Naive thymus-derived CD4-positive, alpha-beta T cell (primary cell): Measurements from ENCODE around the gene TNS3. TPM values are rescaled to one million over a fixed set of nuclear protein-coding genes. Genes with fewer than 3 reads are reported as not detected.

Experiments used
- ATAC-seq: fragments of 150-1000 bp; cut with Tn5 transposase; 2 replicates; pipeline ENCODE4 v1.10.0; 2021; ENCODE audit warnings: mild to moderate bottlenecking, moderate library complexity
- CTCF ChIA-PET: fragments of 350-600 bp; sonication (Branson Sonifier 250); formaldehyde crosslinking; loops from one replicate; lab custom pipeline; 2021; ENCODE audit warnings: antibody characterized with exemption; lab: Charles Lee
- POLR2A ChIA-PET: fragments of 350-600 bp; sonication (Branson Sonifier 250); formaldehyde crosslinking; loops from one replicate; lab custom pipeline; 2021; ENCODE audit warnings: antibody characterized with exemption, inconsistent platforms; lab: Charles Lee
- DNase-seq, 9 donors: peaks; one replicate each; pipeline versions ENCODE4 v3.0.0 to v3.0.0-alpha.2; 2020 to 2022; ENCODE audit warnings: mixed read lengths in 1 of 9
- H3K27ac ChIP-seq: one replicate; pipeline ENCODE4 v1.7.0; 2013; ENCODE audit warnings: mild to moderate bottlenecking, low read depth, low read length, moderate library complexity
- H3K27me3 ChIP-seq, 2 donors: one replicate each; pipeline ENCODE4 v1.7.0; 2013; ENCODE audit warnings: low read length in 2 of 2, mild to moderate bottlenecking in 2 of 2, moderate library complexity in 2 of 2; ENCODE audit not compliant: control insufficient read depth in 2 of 2, insufficient read depth in 2 of 2
- H3K36me3 ChIP-seq, 3 experiments: 1 replicate in 2 of 3; 2 replicates in 1 of 3; pipeline ENCODE4 v1.7.0; 2013; ENCODE audit warnings: low read length in 3 of 3, mild to moderate bottlenecking in 3 of 3, moderate library complexity in 1 of 3; ENCODE audit not compliant: insufficient read depth in 3 of 3, control insufficient read depth in 2 of 3
- H3K4me1 ChIP-seq, 2 donors: one replicate each; pipeline ENCODE4 v1.7.0; 2013; ENCODE audit warnings: low read length in 2 of 2, mild to moderate bottlenecking in 2 of 2, moderate library complexity in 1 of 2; ENCODE audit not compliant: control insufficient read depth in 2 of 2, insufficient read depth in 2 of 2
- H3K4me3 ChIP-seq: 2 replicates; pipeline ENCODE4 v1.7.0; 2013; ENCODE audit warnings: mild to moderate bottlenecking, low read length
- H3K9me3 ChIP-seq, 3 experiments: 1 replicate in 2 of 3; 2 replicates in 1 of 3; pipeline ENCODE4 v1.7.0; 2013; ENCODE audit warnings: low read length in 3 of 3; ENCODE audit not compliant: control insufficient read depth in 2 of 3
- H3K27ac Mint-ChIP-seq, 9 donors: one replicate each; pipeline ENCODE4 v1.8.0; 2020 to 2022; ENCODE audit warnings: mixed read lengths in 9 of 9, mild to moderate bottlenecking in 8 of 9, moderate library complexity in 5 of 9, inconsistent platforms in 2 of 9
- H3K27me3 Mint-ChIP-seq, 5 donors: one replicate each; pipeline ENCODE4 v1.8.0; 2021 to 2022; ENCODE audit warnings: mixed read lengths in 5 of 5, mild to moderate bottlenecking in 1 of 5
- H3K36me3 Mint-ChIP-seq, 5 donors: one replicate each; pipeline ENCODE4 v1.8.0; 2020 to 2022; ENCODE audit warnings: mixed read lengths in 5 of 5, mild to moderate bottlenecking in 3 of 5, inconsistent platforms in 1 of 5
- H3K4me1 Mint-ChIP-seq, 7 donors: one replicate each; pipeline ENCODE4 v1.8.0; 2020 to 2022; ENCODE audit warnings: mixed read lengths in 7 of 7, mild to moderate bottlenecking in 3 of 7, inconsistent platforms in 1 of 7
- H3K4me3 Mint-ChIP-seq, 10 donors: one replicate each; pipeline ENCODE4 v1.8.0; 2020 to 2022; ENCODE audit warnings: mild to moderate bottlenecking in 10 of 10, mixed read lengths in 10 of 10, moderate library complexity in 6 of 10, inconsistent platforms in 2 of 10
- H3K9me3 Mint-ChIP-seq, 11 donors: one replicate each; pipeline ENCODE4 v1.8.0; 2020 to 2022; ENCODE audit warnings: mixed read lengths in 11 of 11, mild to moderate bottlenecking in 4 of 11, inconsistent platforms in 1 of 11, moderate library complexity in 1 of 11
- intact Hi-C, 2 donors: fragments of 100-400 bp; cut with micrococcal nuclease; formaldehyde crosslinking; loops; one replicate each; pipeline ENCODE4 v1.15.1; 2023
- polyA plus RNA-seq, 2 donors: library from polyadenylated mRNA; unstranded; fragments of 300-500 nt; fragmentation: Illumina TruSeq; gene quantifications; one replicate each; pipeline ENCODE4 v1.2.3, GENCODE V29; 2021
- total RNA-seq, 6 experiments: library from RNA in 5 of 6; stranded (reverse) in 5 of 6; gene quantifications; 1 replicate in 5 of 6; 2 replicates in 1 of 6; pipeline ENCODE4 v1.2.3 and lab custom pipeline; 2021 to 2026

Gene TNS3
- total and polyA plus RNA-seq, 7 experiments from 2014 or later, result 0.85 to 38.3 (median 2.6) TPM; not detected in 2

DNA sequence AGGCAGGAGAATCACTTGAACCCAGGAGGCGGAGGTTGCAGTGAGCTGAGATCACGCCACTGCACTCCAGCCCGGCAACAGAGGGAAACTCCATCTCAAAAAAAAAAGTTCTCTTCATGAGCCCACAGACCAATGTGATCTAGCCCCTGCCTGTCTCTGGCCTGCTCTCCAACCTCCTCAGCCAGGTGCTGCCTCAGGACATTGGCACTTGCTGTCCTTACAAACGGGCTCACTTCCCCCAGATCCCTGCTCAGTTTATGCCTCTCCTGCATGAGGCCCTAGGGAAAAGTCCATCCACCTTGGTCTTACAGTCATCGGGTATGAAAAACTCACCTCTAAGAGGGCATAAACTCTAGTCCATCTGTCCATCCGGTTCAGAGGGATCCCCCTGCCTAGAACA lies 32.5 kb downstream of the TNS3 start:
- Mint-ChIP-seq H3K4me3 (no peak overlapping the region), H3K27me3 (no peaks in the 10 kb centered on the region), H3K36me3 (no peaks in the 10 kb centered on the region), H3K9me3 (peaks cover 0 to 2% (median 0%) of the 10 kb centered on the region in 11 donors), H3K4me1 (peaks cover 0 to 4% (median 0%) of the 10 kb centered on the region in 7 donors), H3K27ac (no peak overlapping the region)
- H3K9me3 ChIP-seq, result no peaks in the 10 kb centered on the region
- DNase-seq (no peak), ATAC-seq (no peak)
- H3K27ac ChIP-seq, result no peak overlapping the region
- no peaks in the 10 kb centered on the region for H3K27me3 ChIP-seq
- intact Hi-C loops, result no loop called here
- ChIA-PET CTCF (no interaction called here), POLR2A (no interaction called here)
- no peaks in the 10 kb centered on the region for H3K36me3 ChIP-seq
- H3K4me3 ChIP-seq, result no peak overlapping the region
- H3K4me1 ChIP-seq, result no peaks in the 10 kb centered on the region

- Histone ChIP-seq H3K9me3 (no peaks in the 10 kb centered on the region), H3K36me3 (no peaks in the 10 kb centered on the region), H3K4me3 (no peak overlapping the region), H3K27me3 (no peaks in the 10 kb centered on the region), H3K4me1 (no peaks in the 10 kb centered on the region), H3K27ac (no peak overlapping the region)
- ChIA-PET POLR2A (no interaction called here), CTCF (no interaction called here)
- no peaks in the 10 kb centered on the region for H3K27me3 Mint-ChIP-seq
- H3K4me1 Mint-ChIP-seq, result peaks cover 0 to 4% (median 0%) of the 10 kb centered on the region in 7 donors
- ATAC-seq (no peak), DNase-seq (no peak)
- H3K4me3 Mint-ChIP-seq, result no peak overlapping the region
- intact Hi-C loops, result no loop called here
- peaks cover 0 to 2% (median 0%) of the 10 kb centered on the region in 11 donors for H3K9me3 Mint-ChIP-seq
- H3K27ac Mint-ChIP-seq, result no peak overlapping the region
- no peaks in the 10 kb centered on the region for H3K36me3 Mint-ChIP-seq
Measured at GRCh38 chr7:47548546-47548945, 33.4 kb downstream of the TNS3 start.

DNA sequence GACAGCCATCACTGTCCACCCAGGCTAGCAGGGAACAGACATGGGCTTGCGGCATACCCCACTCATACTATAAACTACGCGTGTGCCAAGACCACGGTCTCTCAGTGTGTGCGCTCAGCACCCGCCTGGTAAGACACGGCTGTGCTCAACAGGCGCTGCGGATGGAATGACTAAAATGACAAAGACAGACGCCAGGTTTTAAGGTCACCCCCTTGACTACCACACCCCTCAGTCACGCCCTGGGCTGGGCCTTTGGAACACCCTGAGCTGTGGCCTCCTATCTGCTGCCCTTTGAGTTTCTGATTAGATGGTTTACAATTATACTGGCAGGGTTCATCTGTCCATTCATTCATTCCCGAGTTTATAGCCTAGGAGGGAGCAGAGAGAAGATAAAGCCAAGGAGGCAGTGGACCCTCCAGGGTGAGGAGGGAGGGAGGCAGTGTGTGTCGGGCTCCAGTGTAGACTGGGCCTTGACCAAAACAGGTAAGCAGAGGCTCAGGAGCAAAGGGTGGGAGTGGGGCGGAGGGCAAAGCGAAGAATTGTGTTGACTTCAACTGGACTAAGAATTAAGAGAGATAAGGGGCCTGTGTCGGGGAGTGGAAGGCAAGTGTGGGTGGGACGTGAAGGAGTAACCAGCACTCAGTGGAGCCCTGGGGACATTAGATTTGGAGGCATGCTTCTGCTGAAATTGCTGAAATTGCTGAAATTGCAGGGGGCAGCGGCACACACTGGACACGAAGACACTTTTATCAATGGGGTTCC lies 35.0 kb downstream of the TNS3 start:
- Histone ChIP-seq H3K4me1 (no peaks in the 10 kb centered on the region), H3K27me3 (no peaks in the 10 kb centered on the region), H3K4me3 (no peak overlapping the region), H3K27ac (no peak overlapping the region), H3K9me3 (no peaks in the 10 kb centered on the region), H3K36me3 (no peaks in the 10 kb centered on the region)
- ChIA-PET CTCF (no interaction called here), POLR2A (no interaction called here)
- DNase-seq (no peak), ATAC-seq (no peak)
- H3K27me3 Mint-ChIP-seq, result no peaks in the 10 kb centered on the region
- H3K9me3 Mint-ChIP-seq, result peaks cover 0 to 2% (median 0%) of the 10 kb centered on the region in 11 donors
- no peaks in the 10 kb centered on the region for H3K36me3 Mint-ChIP-seq
- intact Hi-C loops, result no loop called here
- no peak overlapping the region for H3K4me3 Mint-ChIP-seq
- peaks cover 0 to 3% (median 0%) of the 10 kb centered on the region in 7 donors for H3K4me1 Mint-ChIP-seq
- H3K27ac Mint-ChIP-seq, result no peak overlapping the region

GRCh38 chr7:47546171-47546570 lies 35.7 kb downstream of the TNS3 start:
- ATAC-seq (no peak), DNase-seq (no peak)
- ChIA-PET POLR2A (no interaction called here), CTCF (no interaction called here)
- H3K9me3 Mint-ChIP-seq, result peaks cover 0 to 2% (median 0%) of the 10 kb centered on the region in 11 donors
- H3K27ac Mint-ChIP-seq, result no peak overlapping the region
- no peak overlapping the region for H3K4me3 Mint-ChIP-seq
- H3K4me3 ChIP-seq, result no peak overlapping the region
- H3K27ac ChIP-seq, result no peak overlapping the region
- no peaks in the 10 kb centered on the region for H3K36me3 ChIP-seq
- intact Hi-C loops, result no loop called here
- H3K27me3 ChIP-seq, result no peaks in the 10 kb centered on the region
- H3K9me3 ChIP-seq, result no peaks in the 10 kb centered on the region
- no peaks in the 10 kb centered on the region for H3K27me3 Mint-ChIP-seq
- H3K4me1 ChIP-seq, result no peaks in the 10 kb centered on the region
- peaks cover 0 to 3% (median 0%) of the 10 kb centered on the region in 7 donors for H3K4me1 Mint-ChIP-seq
- no peaks in the 10 kb centered on the region for H3K36me3 Mint-ChIP-seq

GRCh38 chr7:47544416-47544815 lies 37.5 kb downstream of the TNS3 start:
- intact Hi-C loops, result no loop called here
- POLR2A ChIA-PET, result no interaction called here
- Mint-ChIP-seq H3K27ac (no peak overlapping the region), H3K27me3 (peaks cover 0 to 10% (median under 1%) of the 10 kb centered on the region in 5 donors), H3K9me3 (peaks cover 0 to 7% (median 0%) of the 10 kb centered on the region in 11 donors), H3K4me1 (peaks cover 0 to 3% (median 0%) of the 10 kb centered on the region in 7 donors), H3K4me3 (no peak overlapping the region), H3K36me3 (no peaks in the 10 kb centered on the region)
- no peak for ATAC-seq
- CTCF ChIA-PET, result no interaction called here
- no peaks in the 10 kb centered on the region for H3K4me1 ChIP-seq
- no peak for DNase-seq
- H3K27me3 ChIP-seq, result no peaks in the 10 kb centered on the region
- no peak overlapping the region for H3K27ac ChIP-seq
- no peaks in the 10 kb centered on the region for H3K36me3 ChIP-seq
- no peak overlapping the region for H3K4me3 ChIP-seq
- no peaks in the 10 kb centered on the region for H3K9me3 ChIP-seq

- Histone ChIP-seq H3K4me3 (no peak overlapping the region), H3K27me3 (no peaks in the 10 kb centered on the region), H3K4me1 (no peaks in the 10 kb centered on the region), H3K9me3 (no peaks in the 10 kb centered on the region), H3K27ac (no peak overlapping the region), H3K36me3 (no peaks in the 10 kb centered on the region)
- CTCF ChIA-PET, result no interaction called here
- ATAC-seq (peak; percentile 11), DNase-seq (no peak)
- Mint-ChIP-seq H3K27ac (no peak overlapping the region), H3K4me3 (no peak overlapping the region), H3K36me3 (peaks cover 0 to 1% (median 0%) of the 10 kb centered on the region in 5 donors), H3K4me1 (peaks cover 0 to 1% (median 0%) of the 10 kb centered on the region in 7 donors), H3K27me3 (peaks cover 1 to 14% (median 2%) of the 10 kb centered on the region in 5 donors), H3K9me3 (peaks cover 0 to 7% (median 0%) of the 10 kb centered on the region in 11 donors)
- POLR2A ChIA-PET, result no interaction called here
- intact Hi-C loops, result no loop called here
Measured at GRCh38 chr7:47543714-47544113, 38.2 kb downstream of the TNS3 start.

GRCh38 chr7:47543056-47543455 lies 38.9 kb downstream of the TNS3 start:
- Mint-ChIP-seq H3K4me1 (no peaks in the 10 kb centered on the region), H3K4me3 (no peak overlapping the region), H3K27me3 (peaks cover 6 to 19% (median 7%) of the 10 kb centered on the region in 5 donors), H3K36me3 (peaks cover 0 to 5% (median 0%) of the 10 kb centered on the region in 5 donors), H3K27ac (no peak overlapping the region), H3K9me3 (peaks cover 0 to 7% (median 0%) of the 10 kb centered on the region in 11 donors)
- Histone ChIP-seq H3K4me1 (no peaks in the 10 kb centered on the region), H3K27me3 (no peaks in the 10 kb centered on the region), H3K9me3 (no peaks in the 10 kb centered on the region), H3K4me3 (no peak overlapping the region), H3K36me3 (no peaks in the 10 kb centered on the region), H3K27ac (no peak overlapping the region)
- ATAC-seq, result no peak
- DNase-seq, result no peak
- ChIA-PET POLR2A (no interaction called here), CTCF (no interaction called here)
- intact Hi-C loops, result no loop called here
